Posterior vena cava (tissue), 2 donors: ENCODE results near the gene PIP4K2B. TPM values are rescaled to one million over a fixed set of nuclear protein-coding genes. Genes with fewer than 3 reads are reported as not detected.

ENCODE experiments used
- DNase-seq: peaks from one replicate; pipeline ENCODE4 v3.0.0-alpha.2; 2020; ENCODE audit warnings: low spot score
- intact Hi-C, 2 donors: fragments of 100-400 bp; cut with DNase I; formaldehyde crosslinking; loops; one replicate each; pipeline versions ENCODE4 v1.14.1 to v1.14.2; 2022 to 2023
- microRNA-seq, 2 donors: library from miRNA; unstranded; fragments of <30 nt; microRNA quantifications; one replicate each; pipeline ENCODE4 v1.2.0, GENCODE V29; 2020 to 2021; ENCODE audit warnings: borderline microRNAs expressed in 2 of 2
- total RNA-seq, 2 donors: library from RNA; stranded (reverse); fragmentation: NEBNext Ultra II Directional; extraction: Animal tissue kit (Norgen Biotek cat#: 25700); gene quantifications; one replicate each; pipeline ENCODE4 v1.2.1, GENCODE V29; 2021
- donor health status: DM: yes; HTN: yes; CAD: no.
- donor health status: DM: yes; HTN: yes; CAD: no.

PIP4K2B gene
- total RNA-seq, 2 donors from 2014 or later: 38.7 to 45.7 TPM

DNA sequence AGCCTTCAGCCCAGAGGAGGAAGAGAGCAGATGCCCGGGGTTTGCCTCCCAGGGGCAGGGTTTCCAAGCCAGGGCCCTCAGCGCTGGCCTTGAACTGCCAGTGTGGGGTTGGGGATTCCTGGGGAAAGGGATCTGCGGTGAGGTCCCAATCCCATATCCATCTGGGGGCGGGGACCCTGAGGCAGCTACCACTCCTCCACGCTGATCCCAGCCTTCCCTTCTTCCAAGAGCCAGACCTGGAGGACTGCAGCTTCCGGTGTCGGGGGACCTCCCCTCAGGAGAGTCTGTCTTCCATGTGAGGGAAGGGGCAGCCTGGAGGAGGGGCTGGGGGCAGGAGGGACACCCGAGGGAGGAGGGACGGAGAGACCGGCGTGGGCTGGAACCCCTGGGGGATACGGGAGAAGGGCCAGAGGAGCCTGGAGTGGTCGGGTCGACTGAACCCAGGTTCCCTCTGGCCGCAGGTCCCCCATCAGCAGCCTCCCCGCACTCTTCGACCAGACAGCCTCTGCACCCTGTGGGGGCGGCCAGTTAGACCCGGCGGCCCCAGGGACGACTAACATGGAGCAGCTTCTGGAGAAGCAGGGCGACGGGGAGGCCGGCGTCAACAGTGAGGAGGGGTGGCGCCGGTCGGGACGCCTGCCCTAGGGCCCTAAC lies 79.9 kb downstream of the PIP4K2B start:
- intact Hi-C loops: no loop called here
- DNase-seq: no peak

GRCh38 chr17:38717139-38717745 lies 82.1 kb downstream of the PIP4K2B start:
- intact Hi-C loops: no loop called here
- no peak for DNase-seq

- intact Hi-C loops: no loop called here
These were observed 82.9 kb downstream of the PIP4K2B start for GRCh38 chr17:38716368-38717005.

More at GRCh38 chr17:38716368-38717005, 82.9 kb downstream of the PIP4K2B start:
- no peak for DNase-seq

Small RNA genes lying within 50 kb of the gene (microRNA-seq; reads per million reads assigned to microRNA genes)
- 0 to 0.97 reads per million in 2 donors for gene MIR4726
- gene MIR4727: 0.65 to 1.3 reads per million in 2 donors

Other genes with a start within 250 kb of the PIP4K2B start
- gene SRCIN1, start 193.6 kb downstream of the PIP4K2B start, total RNA-seq: 1 to 10 TPM in 1 of 2 donors, under 1 TPM in 1; 0.93 to 1.2 TPM
- 1 to 10 TPM; 1.6 to 2.6 TPM for gene EPOP, start 124.6 kb downstream of the PIP4K2B start, total RNA-seq
- gene MLLT6, start 94.3 kb downstream of the PIP4K2B start, total RNA-seq: 10 to 100 TPM; 79.7 to 82.4 TPM
- gene CISD3, start 69.2 kb downstream of the PIP4K2B start, total RNA-seq: 10 to 100 TPM; 24.7 to 27.4 TPM
- gene PCGF2, start 51.2 kb downstream of the PIP4K2B start, total RNA-seq: 10 to 100 TPM; 51.3 to 53.9 TPM
- 100 to 1,000 TPM; 133 to 137 TPM for gene PSMB3, start 46.8 kb downstream of the PIP4K2B start, total RNA-seq
- gene CWC25, start 25.8 kb upstream of the PIP4K2B start, total RNA-seq: 10 to 100 TPM; 13.6 to 14.9 TPM
- 1,000 to 10,000 TPM; 1,179 to 1,230 TPM for gene RPL23, start 54.2 kb upstream of the PIP4K2B start, total RNA-seq
- gene LASP1, start 70.5 kb upstream of the PIP4K2B start, total RNA-seq: 100 to 1,000 TPM in 1 of 2 donors, 10 to 100 TPM in 1; 95.2 to 119 TPM
- not detected for gene FBXO47, start 167.8 kb upstream of the PIP4K2B start, total RNA-seq